Bladder microvascular endothelial cell (primary cell): ENCODE data around the gene SLC5A12. TPM values are rescaled to one million over a fixed set of nuclear protein-coding genes. Genes with fewer than 3 reads are reported as not detected.

Experiments used
- total RNA-seq: library from RNA; depleted of rRNA; stranded (reverse); fragments of >200 nt; gene quantifications from 2 replicates; pipeline ENCODE4 v1.2.3, GENCODE V29; 2014

The SLC5A12 gene, protein sequence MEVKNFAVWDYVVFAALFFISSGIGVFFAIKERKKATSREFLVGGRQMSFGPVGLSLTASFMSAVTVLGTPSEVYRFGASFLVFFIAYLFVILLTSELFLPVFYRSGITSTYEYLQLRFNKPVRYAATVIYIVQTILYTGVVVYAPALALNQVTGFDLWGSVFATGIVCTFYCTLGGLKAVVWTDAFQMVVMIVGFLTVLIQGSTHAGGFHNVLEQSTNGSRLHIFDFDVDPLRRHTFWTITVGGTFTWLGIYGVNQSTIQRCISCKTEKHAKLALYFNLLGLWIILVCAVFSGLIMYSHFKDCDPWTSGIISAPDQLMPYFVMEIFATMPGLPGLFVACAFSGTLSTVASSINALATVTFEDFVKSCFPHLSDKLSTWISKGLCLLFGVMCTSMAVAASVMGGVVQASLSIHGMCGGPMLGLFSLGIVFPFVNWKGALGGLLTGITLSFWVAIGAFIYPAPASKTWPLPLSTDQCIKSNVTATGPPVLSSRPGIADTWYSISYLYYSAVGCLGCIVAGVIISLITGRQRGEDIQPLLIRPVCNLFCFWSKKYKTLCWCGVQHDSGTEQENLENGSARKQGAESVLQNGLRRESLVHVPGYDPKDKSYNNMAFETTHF
- not detected in 2 replicates for total RNA-seq

DNA sequence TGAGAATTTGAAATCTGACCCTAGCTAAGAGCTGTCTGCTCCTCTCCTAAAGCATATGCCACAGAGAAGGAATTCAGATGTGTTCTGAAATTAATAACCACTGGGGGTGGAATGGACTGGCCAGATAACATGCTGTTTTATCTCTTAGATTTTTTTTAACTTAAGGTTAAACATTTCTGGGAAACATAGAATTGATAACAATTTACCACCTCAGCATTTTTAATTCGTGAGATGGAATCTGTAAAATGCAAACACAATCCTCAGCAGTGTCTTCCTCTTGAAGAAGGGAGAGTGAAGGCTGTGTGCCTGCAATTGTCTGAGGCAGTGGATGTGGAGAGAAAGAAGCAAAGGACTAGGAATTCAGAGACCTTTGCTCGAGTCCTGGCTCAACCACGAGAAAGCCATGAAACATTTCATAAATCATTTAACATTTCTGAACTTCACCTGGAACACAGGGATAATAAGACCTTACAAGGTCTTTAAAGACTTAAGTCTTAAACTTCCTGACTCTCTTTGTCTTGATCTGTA, at the start of gene SLC5A12:
SLC5A12 (minus strand) TSS at position 113 of the 528 bp plus-strand sequence. CDS start 346 bp downstream, outside the sequence.

Other genes starting within 250 kb of the SLC5A12 start
- not detected in 2 replicates for gene MUC15, start 149.8 kb downstream of the SLC5A12 start, total RNA-seq